HL-60 (cell line): ENCODE measurements around the gene RPH3AL.

Experiments
- CTCF ChIP-seq: IDR thresholded peaks from one replicate; pipeline ENCODE4 v1.5.1; 2011; ENCODE audit warnings: low read length, control low read depth, inconsistent platforms; ENCODE audit not compliant: insufficient read depth
- GABPA ChIP-seq: IDR thresholded peaks from 2 replicates; pipeline ENCODE4 v1.6.1; 2012; ENCODE audit warnings: low read depth
- POLR2AphosphoS5 ChIP-seq: IDR thresholded peaks from 2 replicates; pipeline ENCODE4 v1.6.1; 2012; ENCODE audit warnings: low read depth
- REST ChIP-seq: IDR thresholded peaks from 2 replicates; pipeline ENCODE4 v1.6.1; 2012; ENCODE audit warnings: low read depth; ENCODE audit not compliant: insufficient replicate concordance

- TF ChIP-seq POLR2AphosphoS5 (no peak), GABPA (no peak), CTCF (no peak), REST (no peak)
These were observed 63.2 kb downstream of the RPH3AL start for GRCh38 chr17:289409-289808.
